ENCODE data around the gene TRPM3. TPM values are rescaled to one million over a fixed set of nuclear protein-coding genes. Genes with fewer than 3 reads are reported as not detected.

The TRPM3 gene
- polyA plus RNA-seq, 3 donors = not detected

DNA sequence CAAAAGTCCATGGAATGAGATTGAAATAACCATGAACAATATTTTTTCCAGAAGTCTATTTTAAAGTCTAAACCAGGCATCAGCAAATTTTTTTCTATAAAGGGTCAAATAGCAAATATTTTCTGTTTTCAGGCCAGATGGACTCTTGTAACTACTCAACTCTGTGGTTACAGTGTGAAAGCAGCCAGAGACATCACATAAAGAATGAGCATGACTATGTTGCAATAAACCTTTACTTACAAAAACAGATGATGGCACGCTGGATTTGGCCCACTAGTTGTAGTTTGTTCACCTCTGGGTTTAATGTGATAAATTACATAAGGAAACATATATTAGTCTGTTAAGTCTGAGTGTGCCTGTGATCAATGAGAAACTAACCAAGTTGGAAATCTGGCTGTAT, 319.2 kb downstream of the TRPM3 start:
- no peak overlapping the region for H3K27ac Mint-ChIP-seq
- Histone ChIP-seq H3K9me3 (replicated peaks in 1 of 2; ENCODE audit: control insufficient read depth in 1 of 2, insufficient read depth in 1 of 2, low read length in 2 of 2) (no peaks in the 10 kb centered on the region), H3K4me3 (replicated peaks in 1 of 3; ENCODE audit: low read depth in 2 of 3, low read length in 3 of 3) (no peak overlapping the region), H3K4me2 (replicated peaks; ENCODE audit: extremely low read depth, low read length, poor library complexity, severe bottlenecking) (no peak overlapping the region), H2AFZ (ENCODE audit: insufficient read depth, low read depth, low read length, poor library complexity, severe bottlenecking) (no peak overlapping the region), H4K20me1 (ENCODE audit: insufficient read depth, low read length) (no peaks in the 10 kb centered on the region), H3K27me3 (ENCODE audit: control insufficient read depth in 2 of 2, insufficient read depth in 2 of 2, low read length in 2 of 2) (no peaks in the 10 kb centered on the region), H3K36me3 (replicated peaks in 1 of 2; ENCODE audit: control insufficient read depth in 1 of 2, insufficient read depth in 2 of 2, low read length in 2 of 2) (no peaks in the 10 kb centered on the region), H3K4me1 (ENCODE audit: control insufficient read depth in 1 of 2, insufficient read depth in 2 of 2, low read length in 2 of 2) (no peaks in the 10 kb centered on the region), H3K79me2 (ENCODE audit: insufficient read depth, low read length) (no peaks in the 10 kb centered on the region), H3K9ac (ENCODE audit: insufficient read depth, low read length, poor library complexity, severe bottlenecking) (no peak overlapping the region), H3K27ac (ENCODE audit: low read depth in 1 of 2, low read length in 2 of 2) (no peak overlapping the region)
- peaks cover 1 to 9% (median 3%) of the 10 kb centered on the region in 3 donors for H3K27me3 Mint-ChIP-seq (ENCODE audit: low read depth in 3 of 3)
- H3K4me3 Mint-ChIP-seq = no peak overlapping the region
- intact Hi-C loops (cut with micrococcal nuclease) = no loop called here
- no peaks in the 10 kb centered on the region for H3K4me1 Mint-ChIP-seq
- DNase-seq = no peak
- TF ChIP-seq, protein P1, sequence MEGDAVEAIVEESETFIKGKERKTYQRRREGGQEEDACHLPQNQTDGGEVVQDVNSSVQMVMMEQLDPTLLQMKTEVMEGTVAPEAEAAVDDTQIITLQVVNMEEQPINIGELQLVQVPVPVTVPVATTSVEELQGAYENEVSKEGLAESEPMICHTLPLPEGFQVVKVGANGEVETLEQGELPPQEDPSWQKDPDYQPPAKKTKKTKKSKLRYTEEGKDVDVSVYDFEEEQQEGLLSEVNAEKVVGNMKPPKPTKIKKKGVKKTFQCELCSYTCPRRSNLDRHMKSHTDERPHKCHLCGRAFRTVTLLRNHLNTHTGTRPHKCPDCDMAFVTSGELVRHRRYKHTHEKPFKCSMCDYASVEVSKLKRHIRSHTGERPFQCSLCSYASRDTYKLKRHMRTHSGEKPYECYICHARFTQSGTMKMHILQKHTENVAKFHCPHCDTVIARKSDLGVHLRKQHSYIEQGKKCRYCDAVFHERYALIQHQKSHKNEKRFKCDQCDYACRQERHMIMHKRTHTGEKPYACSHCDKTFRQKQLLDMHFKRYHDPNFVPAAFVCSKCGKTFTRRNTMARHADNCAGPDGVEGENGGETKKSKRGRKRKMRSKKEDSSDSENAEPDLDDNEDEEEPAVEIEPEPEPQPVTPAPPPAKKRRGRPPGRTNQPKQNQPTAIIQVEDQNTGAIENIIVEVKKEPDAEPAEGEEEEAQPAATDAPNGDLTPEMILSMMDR (IDR thresholded peaks at IDR 0.05) = no peak
- WGBS (ENCODE audit: insufficient coverage) = no CpG with 5 or more reads among the region's 1 CpG
- H3K9me3 Mint-ChIP-seq = peaks cover 0 to 4% (median 0%) of the 10 kb centered on the region in 7 donors
- no peaks in the 10 kb centered on the region for H3K36me3 Mint-ChIP-seq

DNA sequence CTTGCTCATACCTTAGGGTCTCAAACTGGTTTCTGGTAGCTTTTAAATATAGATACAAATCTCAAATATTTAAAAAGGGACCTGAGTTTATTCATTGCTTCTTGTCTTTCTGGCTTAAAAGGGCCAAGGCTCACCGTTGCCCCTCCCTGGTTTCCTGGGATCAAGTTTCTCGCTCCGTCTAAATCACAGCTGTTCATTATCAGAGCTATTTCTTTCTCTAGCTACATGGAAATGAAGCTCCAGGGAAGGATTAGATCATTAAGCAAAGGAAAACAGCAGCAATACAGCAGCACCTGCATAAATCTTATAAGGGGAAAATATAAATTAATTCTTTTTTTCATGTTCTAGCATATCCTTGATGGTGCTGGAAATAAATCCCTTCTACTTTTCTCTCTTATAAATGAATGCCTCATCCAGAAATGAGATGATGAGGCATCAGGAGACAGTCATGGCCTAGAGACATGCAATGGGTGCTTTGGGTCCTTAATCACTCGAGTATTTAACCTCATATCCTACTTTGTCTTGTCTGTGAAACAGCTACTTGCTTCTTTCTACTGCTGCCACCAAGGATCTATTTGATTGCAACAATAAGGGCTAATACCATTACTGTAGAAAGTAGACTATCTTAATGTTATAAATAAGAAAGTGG, 320.1 kb downstream of the TRPM3 start:
- Histone ChIP-seq H3K4me1 (ENCODE audit: control insufficient read depth in 1 of 2, insufficient read depth in 2 of 2, low read length in 2 of 2) (no peaks in the 10 kb centered on the region), H3K9ac (ENCODE audit: insufficient read depth, low read length, poor library complexity, severe bottlenecking) (no peak overlapping the region), H3K9me3 (replicated peaks in 1 of 2; ENCODE audit: control insufficient read depth in 1 of 2, insufficient read depth in 1 of 2, low read length in 2 of 2) (no peaks in the 10 kb centered on the region), H3K36me3 (replicated peaks in 1 of 2; ENCODE audit: control insufficient read depth in 1 of 2, insufficient read depth in 2 of 2, low read length in 2 of 2) (no peaks in the 10 kb centered on the region), H3K4me2 (replicated peaks; ENCODE audit: extremely low read depth, low read length, poor library complexity, severe bottlenecking) (no peak overlapping the region), H3K79me2 (ENCODE audit: insufficient read depth, low read length) (no peaks in the 10 kb centered on the region), H2AFZ (ENCODE audit: insufficient read depth, low read depth, low read length, poor library complexity, severe bottlenecking) (no peak overlapping the region), H4K20me1 (ENCODE audit: insufficient read depth, low read length) (no peaks in the 10 kb centered on the region), H3K27ac (ENCODE audit: low read depth in 1 of 2, low read length in 2 of 2) (no peak overlapping the region), H3K4me3 (replicated peaks in 1 of 3; ENCODE audit: low read depth in 2 of 3, low read length in 3 of 3) (no peak overlapping the region), H3K27me3 (ENCODE audit: control insufficient read depth in 2 of 2, insufficient read depth in 2 of 2, low read length in 2 of 2) (no peaks in the 10 kb centered on the region)
- Mint-ChIP-seq H3K4me3 (no peak overlapping the region), H3K27ac (no peak overlapping the region), H3K9me3 (peaks cover 0 to 5% (median 0%) of the 10 kb centered on the region in 7 donors), H3K4me1 (no peaks in the 10 kb centered on the region), H3K36me3 (no peaks in the 10 kb centered on the region), H3K27me3 (ENCODE audit: low read depth in 3 of 3) (peaks cover 3 to 7% (median 5%) of the 10 kb centered on the region in 3 donors)
- DNase-seq = no peak
- TF ChIP-seq, protein P1 (IDR thresholded peaks at IDR 0.05) = no peak
- intact Hi-C loops (cut with micrococcal nuclease) = no loop called here
- WGBS (ENCODE audit: insufficient coverage) = 80% methylated on average over 1 of the region's 4 CpGs

Data from CD14-positive monocyte (primary cell).